Placental pericyte (primary cell): Measurements from ENCODE around the gene SP3. TPM values are rescaled to one million over a fixed set of nuclear protein-coding genes. Genes with fewer than 3 reads are reported as not detected.

ENCODE experiments used
- total RNA-seq: library from RNA; depleted of rRNA; stranded (reverse); fragments of >200 nt; gene quantifications from 2 replicates; pipeline ENCODE4 v1.2.3, GENCODE V29; 2012

SP3 gene
- 64.6 and 143 TPM in 2 replicates for total RNA-seq

GRCh38 chr2:173965372-173966025 lies at the start of gene SP3:
Gene SP3 (minus strand): TSS chr2:173965373. CDS start chr2:173965171, 202 bp downstream.

